OCI-LY3 (cell line): ENCODE data around the gene SEC61A2.

Experiments
- CTCF ChIP-seq: fragments of 200-600, 300-600 bp; sonication (generic); IDR thresholded peaks from 2 replicates; pipeline ENCODE4 v1.5.1; 2014; ENCODE audit warnings: antibody characterized with exemption, low read length, low read depth
- EZH2phosphoT487 ChIP-seq: fragments of 200-600 bp; shearing (Covaris generic); IDR thresholded peaks from 2 replicates; pipeline ENCODE4 v1.6.1; 2018; ENCODE audit warnings: antibody characterized with exemption, mixed run types, low read depth

- no peak for TF ChIP-seq CTCF
- no peak for TF ChIP-seq EZH2phosphoT487
Observed at GRCh38 chr10:12200850-12201249, 71.4 kb downstream of the SEC61A2 start.
